SHP77 treated with DMSO at 0.1 percent for 48 hours (cell line): ENCODE data around the gene DDX18.
"Not testable (repeated sequence)": the region's sequence is repeated elsewhere in the genome, so short reads cannot be mapped to it uniquely, and the experiment has no call there.

ENCODE experiments used
- DNase-seq: peaks from one replicate; lab custom pipeline; 2025; lab: John Stamatoyannopoulos, UW

DDX18 gene

GRCh38 chr2:117814417-117815264 is at the start of gene DDX18:
Gene DDX18 (plus strand): TSS chr2:117814691. CDS start chr2:117814778, 87 bp downstream.
- peak; percentile 97 for DNase-seq

GRCh38 chr2:117770730-117771129 is 43.8 kb upstream of the DDX18 start:
- DNase-seq: no peak

- peak; percentile 29 for DNase-seq
These were observed 42.4 kb upstream of the DDX18 start for GRCh38 chr2:117771969-117772630.

GRCh38 chr2:117774716-117775115 is 39.8 kb upstream of the DDX18 start:
- no peak for DNase-seq

- DNase-seq: no peak
These were observed 38.7 kb upstream of the DDX18 start for GRCh38 chr2:117775703-117776219.

- no peak for DNase-seq
These were observed 37.6 kb upstream of the DDX18 start for GRCh38 chr2:117776888-117777287.

- DNase-seq: peak; percentile 20
These were observed 28.8 kb upstream of the DDX18 start for GRCh38 chr2:117785740-117786139.

GRCh38 chr2:117786520-117786919 is 28.0 kb upstream of the DDX18 start:
- DNase-seq: no peak

GRCh38 chr2:117789505-117789904 is 25.0 kb upstream of the DDX18 start:
- no peak for DNase-seq

GRCh38 chr2:117794668-117795067 is 19.8 kb upstream of the DDX18 start:
- no peak for DNase-seq

GRCh38 chr2:117801826-117802225 is 12.7 kb upstream of the DDX18 start:
- no peak for DNase-seq

- peak; percentile 25 for DNase-seq
These were observed 10.7 kb upstream of the DDX18 start for GRCh38 chr2:117803644-117804325.

- no peak for DNase-seq
These were observed 2.0 kb upstream of the DDX18 start for GRCh38 chr2:117812443-117812842.

- no peak for DNase-seq
These were observed 1.5 kb downstream of the DDX18 start for GRCh38 chr2:117815946-117816345.

GRCh38 chr2:117818921-117819320 is 4.4 kb downstream of the DDX18 start:
- DNase-seq: no peak

GRCh38 chr2:117820444-117820843 is 6.0 kb downstream of the DDX18 start:
- DNase-seq: no peak

- no peak for DNase-seq
These were observed 10.9 kb downstream of the DDX18 start for GRCh38 chr2:117825437-117825836.

- not testable (repeated sequence) for DNase-seq
These were observed 13.0 kb downstream of the DDX18 start for GRCh38 chr2:117827464-117827863.

GRCh38 chr2:117828870-117829269 is 14.4 kb downstream of the DDX18 start:
- DNase-seq: no peak

- DNase-seq: no peak
These were observed 17.8 kb downstream of the DDX18 start for GRCh38 chr2:117832332-117832731.

- DNase-seq: no peak
These were observed 18.6 kb downstream of the DDX18 start for GRCh38 chr2:117832905-117833613.

- no peak for DNase-seq
These were observed 19.4 kb downstream of the DDX18 start for GRCh38 chr2:117833911-117834310.
